SK-N-SH treated with all-trans-retinoic acid at 6 μM for 48 hours (cell line): ENCODE data around the gene EIF2S3B.

Experiments
- ATAC-seq: fragments of 200-7000 bp; cut with Tn5 transposase; 3 replicates; pipeline ENCODE4 v1.9.1; 2020; ENCODE audit warnings: mild to moderate bottlenecking, moderate library complexity
- ARNTL ChIP-seq: fragments of 450-650 bp; formaldehyde crosslinking; IDR thresholded peaks from 2 replicates; pipeline ENCODE4 v1.5.0; 2020; ENCODE audit warnings: low read depth, mild to moderate bottlenecking, moderate library complexity, borderline replicate concordance
- BACH2 ChIP-seq: fragments of 250-450 bp; sonication (Bioruptor Pico); IDR thresholded peaks from 2 replicates; pipeline ENCODE4 v1.9.0; 2021; ENCODE audit warnings: mild to moderate bottlenecking, borderline replicate concordance
- CSDC2 ChIP-seq: fragments of 250-450 bp; sonication (Bioruptor Pico); IDR thresholded peaks from 2 replicates; pipeline ENCODE4 v1.5.0; 2020; ENCODE audit warnings: mild to moderate bottlenecking, moderate library complexity
- GLIS3 ChIP-seq: fragments of 250-450 bp; sonication (Bioruptor Pico); IDR thresholded peaks from 2 replicates; pipeline ENCODE4 v1.5.0; 2020; ENCODE audit warnings: mild to moderate bottlenecking, moderate library complexity
- ISL1 ChIP-seq: fragments of 250-450 bp; sonication (Bioruptor Pico); IDR thresholded peaks from 2 replicates; pipeline ENCODE4 v2.1.2; 2022; ENCODE audit warnings: mild to moderate bottlenecking, moderate library complexity
- OSR1 ChIP-seq: fragments of 250-450 bp; sonication (Bioruptor Pico); IDR thresholded peaks from 2 replicates; pipeline ENCODE4 v1.8.0; 2022; ENCODE audit warnings: moderate library complexity, mild to moderate bottlenecking, inconsistent platforms
- RARB ChIP-seq: fragments of 250-450 bp; sonication (Bioruptor Pico); IDR thresholded peaks from 2 replicates; pipeline ENCODE4 v1.8.0; 2021; ENCODE audit warnings: mild to moderate bottlenecking, moderate library complexity
- SNAI2 ChIP-seq: fragments of 250-450 bp; sonication (Bioruptor Pico); IDR thresholded peaks from 2 replicates; pipeline ENCODE4 v1.5.0; 2020; ENCODE audit warnings: mild to moderate bottlenecking, moderate library complexity
- TCF4 ChIP-seq: fragments of 250-450 bp; sonication (Bioruptor Pico); IDR thresholded peaks from 2 replicates; pipeline ENCODE4 v1.8.0; 2021; ENCODE audit warnings: mild to moderate bottlenecking, moderate library complexity, borderline replicate concordance
- TOX ChIP-seq: fragments of 250-450 bp; sonication (Bioruptor Pico); IDR thresholded peaks from 2 replicates; pipeline ENCODE4 v1.8.0; 2021; ENCODE audit warnings: mild to moderate bottlenecking, moderate library complexity, borderline replicate concordance
- ZC3H10 ChIP-seq: fragments of 250-450 bp; sonication (Bioruptor Pico); IDR thresholded peaks from 2 replicates; pipeline ENCODE4 v1.5.1; 2021; ENCODE audit warnings: mild to moderate bottlenecking, moderate library complexity
- ZNF565 ChIP-seq: fragments of 450-650 bp; formaldehyde crosslinking; conservative IDR thresholded peaks from 2 replicates; pipeline ENCODE4 v1.5.0; 2020; ENCODE audit warnings: low read depth, mild to moderate bottlenecking, moderate library complexity
- ZNF8 ChIP-seq: fragments of 450-650 bp; formaldehyde crosslinking; IDR thresholded peaks from 2 replicates; pipeline ENCODE4 v1.5.0; 2020; ENCODE audit warnings: mild to moderate bottlenecking, moderate library complexity
- TF ChIP-seq, protein P1 (sequence below): fragments of 250-450 bp; sonication (Bioruptor Pico); IDR thresholded peaks from 2 replicates; pipeline ENCODE4 v1.8.0; 2020; ENCODE audit warnings: mild to moderate bottlenecking, moderate library complexity, borderline replicate concordance
- TF ChIP-seq, protein P2 (sequence below): fragments of 250-450 bp; sonication (Bioruptor Pico); IDR thresholded peaks from 2 replicates; pipeline ENCODE4 v1.8.0; 2021; ENCODE audit warnings: low read depth, mild to moderate bottlenecking, moderate library complexity, borderline replicate concordance
- TF ChIP-seq, protein P3 (sequence below): fragments of 250-450 bp; sonication (Bioruptor Pico); IDR thresholded peaks from 2 replicates; pipeline ENCODE4 v1.5.0; 2020; ENCODE audit warnings: mild to moderate bottlenecking, moderate library complexity
- TF ChIP-seq, protein P4 (sequence below): fragments of 250-450 bp; sonication (Bioruptor Pico); IDR thresholded peaks from 2 replicates; pipeline ENCODE4 v1.5.1; 2021; ENCODE audit warnings: mild to moderate bottlenecking, moderate library complexity
- TF ChIP-seq, protein P5 (sequence below): fragments of 250-450 bp; sonication (Bioruptor Pico); IDR thresholded peaks from 2 replicates; pipeline ENCODE4 v1.5.1; 2020; ENCODE audit warnings: low read depth, mild to moderate bottlenecking, moderate library complexity

The EIF2S3B gene

DNA sequence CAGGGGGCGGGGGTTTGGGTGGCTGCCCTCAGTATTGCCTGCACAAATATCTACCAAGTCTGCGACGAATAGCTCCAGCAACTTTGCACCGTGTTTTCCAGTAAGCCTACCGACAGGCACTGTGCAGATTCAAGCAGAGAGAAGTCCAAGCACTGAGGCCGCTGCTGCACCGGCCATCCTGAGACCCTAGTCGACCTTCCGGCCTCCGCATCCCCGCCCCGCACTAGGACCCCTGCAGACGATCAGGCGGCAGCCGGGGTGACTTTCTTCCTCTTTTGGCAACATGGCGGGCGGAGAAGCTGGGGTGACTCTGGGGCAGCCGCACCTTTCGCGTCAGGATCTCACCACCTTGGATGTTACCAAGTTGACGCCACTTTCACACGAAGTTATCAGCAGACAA lies at the start of gene EIF2S3B:
Gene EIF2S3B, plus strand, starts transcription at position 271 of the 400 bp plus-strand sequence. Its CDS starts 13 bp downstream, at position 284.
- no peak for ATAC-seq
- TF ChIP-seq, protein P1, sequence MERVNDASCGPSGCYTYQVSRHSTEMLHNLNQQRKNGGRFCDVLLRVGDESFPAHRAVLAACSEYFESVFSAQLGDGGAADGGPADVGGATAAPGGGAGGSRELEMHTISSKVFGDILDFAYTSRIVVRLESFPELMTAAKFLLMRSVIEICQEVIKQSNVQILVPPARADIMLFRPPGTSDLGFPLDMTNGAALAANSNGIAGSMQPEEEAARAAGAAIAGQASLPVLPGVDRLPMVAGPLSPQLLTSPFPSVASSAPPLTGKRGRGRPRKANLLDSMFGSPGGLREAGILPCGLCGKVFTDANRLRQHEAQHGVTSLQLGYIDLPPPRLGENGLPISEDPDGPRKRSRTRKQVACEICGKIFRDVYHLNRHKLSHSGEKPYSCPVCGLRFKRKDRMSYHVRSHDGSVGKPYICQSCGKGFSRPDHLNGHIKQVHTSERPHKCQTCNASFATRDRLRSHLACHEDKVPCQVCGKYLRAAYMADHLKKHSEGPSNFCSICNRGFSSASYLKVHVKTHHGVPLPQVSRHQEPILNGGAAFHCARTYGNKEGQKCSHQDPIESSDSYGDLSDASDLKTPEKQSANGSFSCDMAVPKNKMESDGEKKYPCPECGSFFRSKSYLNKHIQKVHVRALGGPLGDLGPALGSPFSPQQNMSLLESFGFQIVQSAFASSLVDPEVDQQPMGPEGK (CRISPR knock-in tag): no peak
- TF ChIP-seq, protein P2, sequence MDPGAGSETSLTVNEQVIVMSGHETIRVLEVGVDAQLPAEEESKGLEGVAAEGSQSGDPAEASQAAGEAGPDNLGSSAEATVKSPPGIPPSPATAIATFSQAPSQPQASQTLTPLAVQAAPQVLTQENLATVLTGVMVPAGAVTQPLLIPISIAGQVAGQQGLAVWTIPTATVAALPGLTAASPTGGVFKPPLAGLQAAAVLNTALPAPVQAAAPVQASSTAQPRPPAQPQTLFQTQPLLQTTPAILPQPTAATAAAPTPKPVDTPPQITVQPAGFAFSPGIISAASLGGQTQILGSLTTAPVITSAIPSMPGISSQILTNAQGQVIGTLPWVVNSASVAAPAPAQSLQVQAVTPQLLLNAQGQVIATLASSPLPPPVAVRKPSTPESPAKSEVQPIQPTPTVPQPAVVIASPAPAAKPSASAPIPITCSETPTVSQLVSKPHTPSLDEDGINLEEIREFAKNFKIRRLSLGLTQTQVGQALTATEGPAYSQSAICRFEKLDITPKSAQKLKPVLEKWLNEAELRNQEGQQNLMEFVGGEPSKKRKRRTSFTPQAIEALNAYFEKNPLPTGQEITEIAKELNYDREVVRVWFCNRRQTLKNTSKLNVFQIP (CRISPR knock-in tag): no peak
- TF ChIP-seq TCF4 (CRISPR knock-in tag) (no peak), ARNTL (CRISPR knock-in tag) (no peak), SNAI2 (CRISPR knock-in tag) (no peak), ZC3H10 (CRISPR knock-in tag) (no peak)

DNA sequence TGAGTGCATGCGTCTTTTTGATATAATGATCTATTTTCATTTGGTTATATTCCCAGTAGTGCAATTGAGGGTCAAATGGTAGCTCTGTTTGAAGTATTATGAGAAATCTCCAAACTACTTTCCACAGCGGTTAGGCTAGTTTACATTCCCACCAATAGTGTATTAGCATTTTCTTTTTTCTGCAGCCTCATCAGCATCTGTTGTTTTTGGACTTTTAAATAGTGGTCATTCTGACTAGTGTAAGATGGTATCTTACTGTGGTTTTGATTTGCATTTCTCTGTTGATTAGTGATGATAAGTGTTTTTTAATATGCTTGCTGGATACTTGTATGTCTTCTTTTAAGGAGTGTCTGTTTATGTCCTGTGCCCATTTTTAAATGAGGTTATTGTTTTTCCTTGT lies 48.8 kb upstream of the EIF2S3B start:
- TF ChIP-seq TOX (CRISPR knock-in tag): no peak
- TF ChIP-seq ZNF565: no peak
- TF ChIP-seq, protein P3, sequence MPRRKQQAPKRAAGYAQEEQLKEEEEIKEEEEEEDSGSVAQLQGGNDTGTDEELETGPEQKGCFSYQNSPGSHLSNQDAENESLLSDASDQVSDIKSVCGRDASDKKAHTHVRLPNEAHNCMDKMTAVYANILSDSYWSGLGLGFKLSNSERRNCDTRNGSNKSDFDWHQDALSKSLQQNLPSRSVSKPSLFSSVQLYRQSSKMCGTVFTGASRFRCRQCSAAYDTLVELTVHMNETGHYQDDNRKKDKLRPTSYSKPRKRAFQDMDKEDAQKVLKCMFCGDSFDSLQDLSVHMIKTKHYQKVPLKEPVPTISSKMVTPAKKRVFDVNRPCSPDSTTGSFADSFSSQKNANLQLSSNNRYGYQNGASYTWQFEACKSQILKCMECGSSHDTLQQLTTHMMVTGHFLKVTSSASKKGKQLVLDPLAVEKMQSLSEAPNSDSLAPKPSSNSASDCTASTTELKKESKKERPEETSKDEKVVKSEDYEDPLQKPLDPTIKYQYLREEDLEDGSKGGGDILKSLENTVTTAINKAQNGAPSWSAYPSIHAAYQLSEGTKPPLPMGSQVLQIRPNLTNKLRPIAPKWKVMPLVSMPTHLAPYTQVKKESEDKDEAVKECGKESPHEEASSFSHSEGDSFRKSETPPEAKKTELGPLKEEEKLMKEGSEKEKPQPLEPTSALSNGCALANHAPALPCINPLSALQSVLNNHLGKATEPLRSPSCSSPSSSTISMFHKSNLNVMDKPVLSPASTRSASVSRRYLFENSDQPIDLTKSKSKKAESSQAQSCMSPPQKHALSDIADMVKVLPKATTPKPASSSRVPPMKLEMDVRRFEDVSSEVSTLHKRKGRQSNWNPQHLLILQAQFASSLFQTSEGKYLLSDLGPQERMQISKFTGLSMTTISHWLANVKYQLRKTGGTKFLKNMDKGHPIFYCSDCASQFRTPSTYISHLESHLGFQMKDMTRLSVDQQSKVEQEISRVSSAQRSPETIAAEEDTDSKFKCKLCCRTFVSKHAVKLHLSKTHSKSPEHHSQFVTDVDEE (CRISPR knock-in tag): no peak
- ATAC-seq: no peak

DNA sequence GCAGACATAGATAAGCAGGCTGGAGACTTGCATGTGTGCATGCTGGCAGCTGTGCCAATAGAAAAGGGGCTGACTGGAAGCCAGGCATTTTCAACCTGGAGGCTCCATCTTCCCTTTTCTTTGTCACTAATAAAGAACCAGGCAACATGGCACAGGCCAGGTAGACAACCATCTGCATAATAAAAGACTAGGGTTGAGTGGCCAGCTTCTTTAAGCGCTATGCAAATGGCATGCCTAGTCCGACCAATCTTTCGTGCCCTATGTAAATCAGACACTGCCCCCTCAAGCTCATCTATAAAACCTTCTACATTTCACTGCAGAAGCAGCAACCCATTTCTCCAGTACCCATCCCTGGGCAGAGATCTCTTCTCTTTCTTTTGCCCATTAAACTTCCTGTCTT lies 47.9 kb upstream of the EIF2S3B start:
- TF ChIP-seq, protein P2 (CRISPR knock-in tag): no peak
- TF ChIP-seq, protein P1 (CRISPR knock-in tag): no peak
- TF ChIP-seq ISL1 (no peak), TCF4 (CRISPR knock-in tag) (no peak), ZC3H10 (CRISPR knock-in tag) (no peak), BACH2 (CRISPR knock-in tag) (no peak), ZNF8 (CRISPR knock-in tag) (no peak), OSR1 (CRISPR knock-in tag) (no peak), GLIS3 (CRISPR knock-in tag) (no peak), CSDC2 (CRISPR knock-in tag) (no peak), RARB (no peak), ARNTL (CRISPR knock-in tag) (no peak), TOX (CRISPR knock-in tag) (no peak), ZNF565 (no peak)
- TF ChIP-seq, protein P4, sequence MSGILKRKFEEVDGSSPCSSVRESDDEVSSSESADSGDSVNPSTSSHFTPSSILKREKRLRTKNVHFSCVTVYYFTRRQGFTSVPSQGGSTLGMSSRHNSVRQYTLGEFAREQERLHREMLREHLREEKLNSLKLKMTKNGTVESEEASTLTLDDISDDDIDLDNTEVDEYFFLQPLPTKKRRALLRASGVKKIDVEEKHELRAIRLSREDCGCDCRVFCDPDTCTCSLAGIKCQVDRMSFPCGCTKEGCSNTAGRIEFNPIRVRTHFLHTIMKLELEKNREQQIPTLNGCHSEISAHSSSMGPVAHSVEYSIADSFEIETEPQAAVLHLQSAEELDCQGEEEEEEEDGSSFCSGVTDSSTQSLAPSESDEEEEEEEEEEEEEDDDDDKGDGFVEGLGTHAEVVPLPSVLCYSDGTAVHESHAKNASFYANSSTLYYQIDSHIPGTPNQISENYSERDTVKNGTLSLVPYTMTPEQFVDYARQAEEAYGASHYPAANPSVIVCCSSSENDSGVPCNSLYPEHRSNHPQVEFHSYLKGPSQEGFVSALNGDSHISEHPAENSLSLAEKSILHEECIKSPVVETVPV (CRISPR knock-in tag): no peak
- TF ChIP-seq, protein P5, sequence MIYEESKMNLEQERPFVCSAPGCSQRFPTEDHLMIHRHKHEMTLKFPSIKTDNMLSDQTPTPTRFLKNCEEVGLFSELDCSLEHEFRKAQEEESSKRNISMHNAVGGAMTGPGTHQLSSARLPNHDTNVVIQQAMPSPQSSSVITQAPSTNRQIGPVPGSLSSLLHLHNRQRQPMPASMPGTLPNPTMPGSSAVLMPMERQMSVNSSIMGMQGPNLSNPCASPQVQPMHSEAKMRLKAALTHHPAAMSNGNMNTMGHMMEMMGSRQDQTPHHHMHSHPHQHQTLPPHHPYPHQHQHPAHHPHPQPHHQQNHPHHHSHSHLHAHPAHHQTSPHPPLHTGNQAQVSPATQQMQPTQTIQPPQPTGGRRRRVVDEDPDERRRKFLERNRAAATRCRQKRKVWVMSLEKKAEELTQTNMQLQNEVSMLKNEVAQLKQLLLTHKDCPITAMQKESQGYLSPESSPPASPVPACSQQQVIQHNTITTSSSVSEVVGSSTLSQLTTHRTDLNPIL (CRISPR knock-in tag): no peak

More for the DNA sequence above, 47.9 kb upstream of the EIF2S3B start:
- no peak for ATAC-seq
